Natural killer cell (primary cell): ENCODE results near the gene CFAP92. TPM values are rescaled to one million over a fixed set of nuclear protein-coding genes. Genes with fewer than 3 reads are reported as not detected.
A peak's percentile ranks its signal among the peaks of the same experiment; 100 is the strongest.

Experiments
- ATAC-seq, 3 donors: fragments of 150-1000 bp in 2 of 3; fragments of 200-7000 bp in 1 of 3; cut with Tn5 transposase; 1 replicate in 1 of 3; 2 replicates in 2 of 3; pipeline ENCODE4 v1.10.0; 2021; ENCODE audit warnings: mild to moderate bottlenecking in 2 of 3, moderate library complexity in 2 of 3
- DNase-seq, 2 donors: peaks; one replicate each; pipeline versions ENCODE4 v3.0.0 to v3.0.0-alpha.2; 2013 to 2021; ENCODE audit warnings: mixed read lengths in 1 of 2
- H3K27ac ChIP-seq: one replicate; pipeline ENCODE4 v1.5.1; 2013; ENCODE audit warnings: mild to moderate bottlenecking, low read length
- H3K27me3 ChIP-seq: one replicate; pipeline ENCODE4 v1.6.1; 2013; ENCODE audit warnings: low read length; ENCODE audit not compliant: control insufficient read depth, insufficient read depth
- H3K36me3 ChIP-seq: one replicate; pipeline ENCODE4 v1.6.1; 2013; ENCODE audit warnings: low read length; ENCODE audit not compliant: control insufficient read depth, insufficient read depth
- H3K4me1 ChIP-seq: one replicate; pipeline ENCODE4 v1.6.1; 2013; ENCODE audit warnings: low read length; ENCODE audit not compliant: control insufficient read depth, insufficient read depth
- H3K4me3 ChIP-seq: one replicate; pipeline ENCODE4 v1.5.1; 2013; ENCODE audit warnings: low read length
- H3K9me3 ChIP-seq: one replicate; pipeline ENCODE4 v1.6.1; 2013; ENCODE audit warnings: low read length; ENCODE audit not compliant: control insufficient read depth, insufficient read depth
- H3K27ac Mint-ChIP-seq, 2 donors: one replicate each; pipeline ENCODE4 v1.8.0; 2022; ENCODE audit warnings: mild to moderate bottlenecking in 2 of 2, mixed read lengths in 2 of 2, moderate library complexity in 1 of 2
- H3K27me3 Mint-ChIP-seq, 2 donors: one replicate each; pipeline ENCODE4 v1.8.0; 2022; ENCODE audit warnings: low read depth in 2 of 2, mixed read lengths in 2 of 2
- H3K36me3 Mint-ChIP-seq: one replicate; pipeline ENCODE4 v1.8.0; 2022; ENCODE audit warnings: mixed read lengths
- H3K4me1 Mint-ChIP-seq, 2 donors: one replicate each; pipeline ENCODE4 v1.8.0; 2022; ENCODE audit warnings: mixed read lengths in 2 of 2
- H3K4me3 Mint-ChIP-seq: one replicate; pipeline ENCODE4 v1.8.0; 2022; ENCODE audit warnings: mild to moderate bottlenecking, moderate library complexity, mixed read lengths
- H3K9me3 Mint-ChIP-seq, 2 donors: one replicate each; pipeline ENCODE4 v1.8.0; 2022; ENCODE audit warnings: mixed read lengths in 2 of 2
- WGBS: methylation state at CpG from one replicate; pipeline ENCODE4 v1.1.7; 2013; ENCODE audit warnings: missing lambda C conversion rate; ENCODE audit not compliant: insufficient coverage; 5-methylcytosine and 5-hydroxymethylcytosine counted together
- intact Hi-C: fragments of 100-400 bp; cut with micrococcal nuclease; formaldehyde crosslinking; loops from one replicate; pipeline ENCODE4 v1.14.2; 2022
- total RNA-seq, 4 donors: library from RNA; stranded (reverse); fragments of 120-200 nt in 1 of 4; gene quantifications; one replicate each; pipeline versions ENCODE4 v1.2.3 to v1.2.4, GENCODE V29; 2013 to 2022
- TF ChIP-seq, protein P1 (sequence below): fragments of 200-600 bp; IDR thresholded peaks from one replicate; pipeline ENCODE4 v1.8.0; 2022; ENCODE audit warnings: antibody characterized with exemption

The CFAP92 gene
- total RNA-seq, 3 donors from 2014 or later (not counting 1 experiment from before 2014, with no cell fraction given), result 0.26 to 0.43 (median 0.41) TPM

DNA sequence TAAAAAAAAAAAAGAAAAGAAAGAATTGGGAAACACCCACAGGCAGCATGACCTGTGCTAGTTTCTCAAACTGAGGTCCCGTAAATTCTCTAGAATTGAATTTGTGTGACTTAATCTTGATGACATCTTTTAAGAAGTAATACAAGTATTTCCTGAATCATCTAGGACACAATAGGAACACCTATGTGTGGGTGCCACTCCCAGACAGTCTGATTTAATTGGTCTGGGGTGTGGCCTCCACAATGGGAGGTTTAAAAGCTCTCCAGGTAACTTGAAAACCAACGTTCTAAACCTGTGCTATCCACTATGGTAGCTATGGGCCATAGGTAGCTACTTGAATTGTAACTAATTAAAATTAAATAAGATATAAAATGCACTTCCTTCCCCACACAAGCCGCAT lies 28.1 kb downstream of the CFAP92 start:
- Histone ChIP-seq H3K4me1 (peaks cover 8% of the 10 kb centered on the region), H3K36me3 (no peaks in the 10 kb centered on the region), H3K27me3 (no peaks in the 10 kb centered on the region), H3K27ac (no peak overlapping the region), H3K4me3 (no peak overlapping the region), H3K9me3 (no peaks in the 10 kb centered on the region)
- no peak overlapping the region for H3K27ac Mint-ChIP-seq
- no peaks in the 10 kb centered on the region for H3K36me3 Mint-ChIP-seq
- DNase-seq, result no peak
- no peaks in the 10 kb centered on the region for H3K9me3 Mint-ChIP-seq
- H3K27me3 Mint-ChIP-seq, result peaks cover 0 to 2% of the 10 kb centered on the region in 2 donors
- no peak for ATAC-seq
- H3K4me3 Mint-ChIP-seq, result no peak overlapping the region
- WGBS, result 100% methylated on average over 2 of the region's 3 CpGs
- TF ChIP-seq, protein P1, sequence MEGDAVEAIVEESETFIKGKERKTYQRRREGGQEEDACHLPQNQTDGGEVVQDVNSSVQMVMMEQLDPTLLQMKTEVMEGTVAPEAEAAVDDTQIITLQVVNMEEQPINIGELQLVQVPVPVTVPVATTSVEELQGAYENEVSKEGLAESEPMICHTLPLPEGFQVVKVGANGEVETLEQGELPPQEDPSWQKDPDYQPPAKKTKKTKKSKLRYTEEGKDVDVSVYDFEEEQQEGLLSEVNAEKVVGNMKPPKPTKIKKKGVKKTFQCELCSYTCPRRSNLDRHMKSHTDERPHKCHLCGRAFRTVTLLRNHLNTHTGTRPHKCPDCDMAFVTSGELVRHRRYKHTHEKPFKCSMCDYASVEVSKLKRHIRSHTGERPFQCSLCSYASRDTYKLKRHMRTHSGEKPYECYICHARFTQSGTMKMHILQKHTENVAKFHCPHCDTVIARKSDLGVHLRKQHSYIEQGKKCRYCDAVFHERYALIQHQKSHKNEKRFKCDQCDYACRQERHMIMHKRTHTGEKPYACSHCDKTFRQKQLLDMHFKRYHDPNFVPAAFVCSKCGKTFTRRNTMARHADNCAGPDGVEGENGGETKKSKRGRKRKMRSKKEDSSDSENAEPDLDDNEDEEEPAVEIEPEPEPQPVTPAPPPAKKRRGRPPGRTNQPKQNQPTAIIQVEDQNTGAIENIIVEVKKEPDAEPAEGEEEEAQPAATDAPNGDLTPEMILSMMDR, result no peak
- intact Hi-C loops, result no loop called here
- no peaks in the 10 kb centered on the region for H3K4me1 Mint-ChIP-seq

DNA sequence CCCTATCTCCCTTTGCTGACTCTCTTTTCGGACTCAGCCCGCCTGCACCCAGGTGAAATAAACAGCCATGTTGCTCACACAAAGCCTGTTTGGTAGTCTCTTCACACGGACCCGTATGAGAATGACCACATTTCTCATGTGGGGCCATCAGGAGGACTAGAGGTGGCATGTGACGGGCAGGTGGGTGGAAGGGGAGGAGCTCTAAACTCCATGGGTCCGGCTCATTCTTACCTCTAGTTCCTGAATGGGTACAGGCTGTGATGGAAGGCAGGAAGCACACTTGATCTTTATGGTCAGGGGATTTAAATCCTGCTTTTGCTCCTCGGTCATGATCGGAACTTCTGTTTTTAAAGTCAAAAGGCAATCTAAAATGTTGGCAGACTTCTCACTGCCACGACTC lies 28.6 kb downstream of the CFAP92 start:
- Histone ChIP-seq H3K27me3 (no peaks in the 10 kb centered on the region), H3K9me3 (no peaks in the 10 kb centered on the region), H3K4me3 (no peak overlapping the region), H3K36me3 (no peaks in the 10 kb centered on the region), H3K27ac (no peak overlapping the region), H3K4me1 (peaks cover 2% of the 10 kb centered on the region)
- intact Hi-C loops, result no loop called here
- Mint-ChIP-seq H3K4me1 (no peaks in the 10 kb centered on the region), H3K27me3 (peaks cover 0 to 6% of the 10 kb centered on the region in 2 donors), H3K9me3 (no peaks in the 10 kb centered on the region), H3K36me3 (no peaks in the 10 kb centered on the region), H3K27ac (no peak overlapping the region), H3K4me3 (no peak overlapping the region)
- DNase-seq (no peak), ATAC-seq (no peak)
- TF ChIP-seq, protein P1, result no peak
- 95% methylated on average over 9 of the region's 9 CpGs for WGBS

DNA sequence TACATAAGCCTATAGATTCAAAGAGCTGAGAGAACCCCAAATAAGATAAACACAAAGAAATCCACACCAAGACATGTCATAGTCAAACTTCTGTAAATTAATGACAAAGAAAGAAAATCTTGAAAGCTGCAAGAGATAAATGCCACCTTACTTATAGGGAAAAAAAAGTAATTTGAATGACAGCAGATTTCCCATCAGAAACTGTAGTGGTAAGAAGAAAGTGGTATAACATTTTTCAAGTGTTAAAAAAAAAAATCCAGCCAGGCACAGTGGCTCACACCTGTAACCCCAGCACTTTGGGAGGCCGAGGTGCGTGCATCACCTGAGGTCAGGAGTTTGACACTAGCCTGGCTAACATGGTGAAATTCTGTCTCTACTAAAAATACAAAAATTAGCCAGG lies 37.4 kb downstream of the CFAP92 start:
- Mint-ChIP-seq H3K36me3 (no peaks in the 10 kb centered on the region), H3K27ac (no peak overlapping the region), H3K4me3 (no peak overlapping the region), H3K9me3 (peaks cover 0 to 2% of the 10 kb centered on the region in 2 donors), H3K27me3 (peaks cover 0 to 10% of the 10 kb centered on the region in 2 donors), H3K4me1 (no peaks in the 10 kb centered on the region)
- TF ChIP-seq, protein P1, result no peak
- Histone ChIP-seq H3K9me3 (no peaks in the 10 kb centered on the region), H3K27me3 (no peaks in the 10 kb centered on the region), H3K27ac (no peak overlapping the region), H3K4me3 (no peak overlapping the region), H3K36me3 (no peaks in the 10 kb centered on the region), H3K4me1 (no peaks in the 10 kb centered on the region)
- WGBS, result 87% methylated on average over 2 of the region's 2 CpGs
- DNase-seq, result no peak
- ATAC-seq, result no peak
- intact Hi-C loops, result no loop called here

DNA sequence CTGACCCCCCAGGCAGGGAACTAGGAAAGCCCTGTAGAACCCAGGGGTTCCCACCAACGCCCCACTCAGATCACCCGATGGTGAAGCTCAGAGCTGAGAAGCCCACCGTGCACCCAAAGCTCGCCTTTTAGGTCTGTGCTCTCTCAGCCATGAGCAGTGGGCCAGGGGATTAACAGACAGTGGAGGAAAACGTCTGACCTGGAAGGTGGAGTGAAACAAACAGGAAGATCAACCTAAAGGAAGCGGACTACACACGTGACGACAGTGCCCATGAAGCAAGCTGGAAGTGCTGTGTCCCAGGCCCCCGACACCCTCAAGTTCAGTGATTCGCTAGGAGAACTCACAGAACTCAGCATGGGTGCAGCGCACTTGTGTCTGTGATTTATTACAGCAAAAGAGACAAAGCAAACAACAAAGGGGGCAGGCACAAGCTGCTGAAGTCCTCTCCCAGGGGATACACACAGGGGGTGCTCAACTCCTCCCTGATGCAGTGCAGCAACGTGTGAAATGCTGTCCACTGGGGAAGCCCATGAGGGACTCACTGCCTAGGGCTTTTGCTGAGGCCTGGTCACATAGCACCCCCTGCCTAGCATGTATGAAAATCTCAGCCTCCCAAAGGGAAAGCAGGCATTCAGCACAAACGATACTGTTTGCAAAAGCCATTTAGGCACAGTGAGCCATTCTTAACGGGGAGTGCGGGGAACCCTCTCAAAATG lies 43.5 kb downstream of the CFAP92 start:
- intact Hi-C loops, result no loop called here
- 79% methylated on average over 15 of the region's 15 CpGs for WGBS

More for the DNA sequence above, 43.5 kb downstream of the CFAP92 start:
- Mint-ChIP-seq H3K4me1 (no peaks in the 10 kb centered on the region), H3K36me3 (no peaks in the 10 kb centered on the region), H3K27ac (no peak overlapping the region), H3K27me3 (peaks cover 0 to 8% of the 10 kb centered on the region in 2 donors), H3K4me3 (no peak overlapping the region), H3K9me3 (no peaks in the 10 kb centered on the region)
- H3K9me3 ChIP-seq, result no peaks in the 10 kb centered on the region
- H3K36me3 ChIP-seq, result no peaks in the 10 kb centered on the region
- TF ChIP-seq, protein P1, result no peak
- H3K27me3 ChIP-seq, result no peaks in the 10 kb centered on the region
- H3K27ac ChIP-seq, result no peak overlapping the region
- no peak overlapping the region for H3K4me3 ChIP-seq
- ATAC-seq (peak in 1 of 3 donors; percentile 30), DNase-seq (peak in 1 of 2 donors; percentile 54)
- no peaks in the 10 kb centered on the region for H3K4me1 ChIP-seq
